HG03520 (cell line): ENCODE results near the gene ST8SIA2.

Source experiments
- ATAC-seq: cut with Tn5 transposase; IDR thresholded peaks from one replicate; pipeline ENCODE4 v1.9.1; 2021; ENCODE audit warnings: mild to moderate bottlenecking, moderate library complexity; ENCODE audit not compliant: unreplicated experiment

The ST8SIA2 gene

DNA sequence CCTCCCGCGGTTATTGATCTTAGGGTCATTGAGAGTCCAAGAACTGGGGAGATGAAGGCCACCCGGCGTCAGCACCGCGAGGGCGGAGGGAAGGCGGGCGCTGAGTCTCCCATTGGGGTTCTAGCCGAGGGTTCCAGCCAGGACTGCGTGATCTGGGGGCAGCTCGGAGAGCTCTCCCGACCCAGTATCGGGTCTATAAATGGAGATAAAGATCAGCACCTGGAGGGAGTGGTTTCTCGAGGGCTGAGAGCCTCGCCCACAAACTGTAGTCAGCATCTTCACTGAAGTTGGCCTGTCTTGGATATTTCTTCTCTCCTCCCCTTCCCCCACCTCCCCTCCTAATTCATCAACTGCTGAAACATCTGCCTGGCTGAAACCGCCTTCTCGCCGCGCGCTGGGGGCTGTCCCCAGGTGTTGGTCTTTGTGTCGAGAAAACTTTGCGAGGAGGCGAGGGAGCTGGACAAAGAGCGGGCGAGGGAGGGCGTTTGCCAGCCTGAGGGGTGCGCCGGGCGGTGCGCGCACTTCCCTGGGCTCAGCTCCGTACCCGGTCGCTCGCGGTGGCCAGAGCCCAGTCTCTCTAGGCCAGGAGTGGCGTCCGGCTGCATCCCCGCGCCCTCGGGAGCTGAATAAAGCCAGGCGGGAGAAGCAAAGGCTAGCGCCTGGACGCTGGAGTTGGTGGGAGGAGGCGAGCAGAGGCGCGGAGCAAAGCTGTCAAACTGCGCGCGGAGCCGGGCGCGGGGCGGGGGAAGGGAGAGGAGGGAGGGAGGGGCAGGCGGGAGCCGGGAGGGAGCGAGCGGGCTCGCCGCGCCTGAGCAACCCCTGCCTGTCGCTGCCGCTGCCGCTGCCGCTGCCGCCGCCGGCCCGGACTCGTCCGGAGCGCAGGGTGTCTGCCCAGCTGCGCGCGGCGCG lies at the start of gene ST8SIA2:
ST8SIA2 (plus strand) TSS at position 811 of the 909 bp plus-strand sequence. CDS start 184 bp downstream, outside the sequence.
- ATAC-seq: no peak

- no peak for ATAC-seq
These were observed 49.6 kb upstream of the ST8SIA2 start for GRCh38 chr15:92343924-92344643.

GRCh38 chr15:92346063-92346462 lies 47.6 kb upstream of the ST8SIA2 start:
- no peak for ATAC-seq

DNA sequence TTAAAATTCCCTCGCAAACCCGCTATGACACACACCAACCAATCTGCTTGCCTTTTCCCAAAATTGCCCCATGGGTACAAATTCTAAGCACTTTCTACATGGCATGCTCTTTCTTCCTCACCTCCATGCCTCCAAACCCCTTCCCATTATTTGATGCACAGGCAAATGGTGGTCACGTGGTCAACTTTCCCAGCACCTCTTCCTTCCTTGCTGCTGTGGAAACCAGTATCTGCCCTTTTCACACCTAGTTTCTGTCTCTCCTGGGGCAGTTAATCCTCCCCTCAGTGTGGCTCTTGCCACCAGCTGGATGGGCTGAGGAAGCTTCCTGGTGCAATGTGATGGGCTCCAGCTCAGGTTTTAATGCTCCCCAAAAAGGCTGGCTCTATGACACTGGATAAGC lies 38.4 kb upstream of the ST8SIA2 start:
- no peak for ATAC-seq

DNA sequence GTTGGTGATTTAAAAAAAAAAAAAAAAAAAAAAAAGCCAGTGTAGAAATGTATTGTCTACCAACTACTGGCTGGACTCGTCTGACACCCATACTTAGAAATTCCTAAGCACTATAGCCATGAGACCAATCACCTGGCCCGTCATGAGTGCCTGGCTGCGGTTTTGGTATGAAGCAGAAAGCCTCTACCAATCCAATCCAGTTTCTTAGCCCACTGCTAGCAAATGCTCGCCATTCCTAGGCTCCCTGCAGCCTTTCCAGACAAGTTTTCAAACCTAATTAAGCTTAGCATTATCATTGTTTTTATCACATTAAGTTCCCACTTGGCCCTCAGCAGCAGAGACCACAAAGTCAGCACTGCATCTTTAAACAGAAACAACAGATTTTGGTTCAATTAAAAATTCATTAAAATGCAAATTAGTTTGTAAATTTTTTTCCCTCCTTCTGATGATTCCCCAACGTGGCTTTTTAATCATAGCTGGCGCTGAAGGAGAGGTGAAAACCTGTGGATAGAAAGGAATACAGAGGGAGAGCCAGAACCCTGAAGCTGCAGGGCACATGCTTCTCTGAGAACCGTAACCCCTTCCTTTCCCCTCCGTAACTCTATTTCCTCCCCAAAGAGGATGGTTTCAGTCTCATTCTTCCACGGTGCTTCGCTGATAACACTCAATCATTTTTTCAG lies 32.2 kb upstream of the ST8SIA2 start:
- ATAC-seq: no peak

- ATAC-seq: no peak
These were observed 31.7 kb upstream of the ST8SIA2 start for GRCh38 chr15:92362001-92362350.

- no peak for ATAC-seq
These were observed 28.6 kb upstream of the ST8SIA2 start for GRCh38 chr15:92365084-92365483.

DNA sequence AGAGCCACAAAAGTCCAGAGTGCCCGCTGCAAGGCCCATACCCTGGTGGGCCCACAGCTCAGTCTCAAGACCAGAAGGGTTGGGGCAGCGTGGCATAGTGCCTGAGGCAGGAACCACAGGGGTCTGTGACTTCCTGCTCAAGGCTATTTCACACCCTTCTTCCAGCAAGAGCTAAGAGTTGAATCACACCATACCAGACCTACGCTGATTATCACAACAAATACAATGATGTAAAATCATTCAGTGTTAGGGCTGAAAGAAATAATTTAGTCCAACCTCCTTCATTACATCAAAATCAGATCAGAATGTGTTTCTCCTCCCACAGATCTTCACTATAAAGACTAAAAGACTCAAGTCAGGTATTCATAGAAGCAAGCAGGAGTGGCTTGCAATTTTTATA lies 27.8 kb upstream of the ST8SIA2 start:
- no peak for ATAC-seq

DNA sequence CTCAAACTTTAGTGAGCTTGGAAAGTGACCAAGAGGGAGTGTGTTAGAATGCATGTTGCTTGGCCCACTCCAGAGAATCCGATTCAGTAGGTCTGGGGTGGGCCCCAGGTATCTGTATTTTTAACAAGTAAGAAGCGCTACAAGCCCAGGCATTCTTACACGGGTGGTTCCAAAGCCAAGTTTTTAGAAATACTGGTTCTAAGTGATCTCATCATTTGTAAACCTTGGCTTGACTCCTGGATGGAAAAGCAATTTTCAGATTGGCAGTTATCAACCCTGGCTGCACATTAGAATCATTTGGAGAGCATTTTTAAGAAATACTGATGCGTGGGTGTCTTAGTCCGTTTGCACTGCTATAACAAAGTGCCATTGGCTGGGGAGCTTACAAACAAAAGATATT lies 27.3 kb upstream of the ST8SIA2 start:
- no peak for ATAC-seq

DNA sequence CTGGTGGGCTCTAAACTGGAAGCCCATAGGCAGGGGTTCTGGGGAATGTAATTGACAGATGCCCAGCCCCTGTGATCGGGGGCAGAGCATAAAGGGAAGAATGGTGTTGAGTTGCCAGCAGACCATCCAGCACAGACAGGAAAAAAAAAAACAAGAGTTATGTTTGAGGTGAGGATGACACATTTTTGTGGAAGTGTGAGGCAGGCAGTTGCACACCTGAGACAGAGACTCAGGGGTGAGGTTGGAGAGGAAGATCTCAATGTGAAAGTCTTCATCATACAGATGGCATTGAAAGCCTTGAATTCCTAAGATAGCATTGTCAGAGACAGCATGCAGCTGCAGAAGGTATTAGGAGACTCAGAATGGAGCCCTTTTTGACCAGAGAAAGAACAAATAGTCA lies 18.6 kb upstream of the ST8SIA2 start:
- no peak for ATAC-seq

- ATAC-seq: no peak
These were observed 17.6 kb upstream of the ST8SIA2 start for GRCh38 chr15:92376109-92376508.

GRCh38 chr15:92377083-92377789 lies 16.4 kb upstream of the ST8SIA2 start:
- ATAC-seq: no peak

GRCh38 chr15:92383519-92384324 lies 10.0 kb upstream of the ST8SIA2 start:
- ATAC-seq: peak; percentile 58

GRCh38 chr15:92384381-92384780 lies 9.3 kb upstream of the ST8SIA2 start:
- no peak for ATAC-seq

DNA sequence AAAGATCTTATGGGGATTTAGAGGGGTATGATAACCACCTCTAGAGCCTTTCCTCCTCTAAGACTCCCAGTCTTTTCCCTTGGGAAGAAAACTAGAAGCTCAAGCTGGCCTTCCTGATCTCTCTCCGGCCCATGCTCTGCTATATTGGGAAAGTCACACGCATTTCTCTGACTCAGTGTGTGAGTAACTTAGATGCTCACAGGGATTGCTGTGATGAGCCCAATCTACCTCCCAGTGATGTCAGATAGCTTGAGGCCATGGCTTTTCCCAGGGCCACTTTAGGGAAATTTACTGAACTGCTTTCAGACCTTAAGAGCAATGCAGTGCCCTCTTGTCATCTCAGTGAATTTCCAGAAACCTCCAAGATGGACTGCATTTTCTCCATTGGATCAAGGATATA lies 8.6 kb upstream of the ST8SIA2 start:
- ATAC-seq: no peak

DNA sequence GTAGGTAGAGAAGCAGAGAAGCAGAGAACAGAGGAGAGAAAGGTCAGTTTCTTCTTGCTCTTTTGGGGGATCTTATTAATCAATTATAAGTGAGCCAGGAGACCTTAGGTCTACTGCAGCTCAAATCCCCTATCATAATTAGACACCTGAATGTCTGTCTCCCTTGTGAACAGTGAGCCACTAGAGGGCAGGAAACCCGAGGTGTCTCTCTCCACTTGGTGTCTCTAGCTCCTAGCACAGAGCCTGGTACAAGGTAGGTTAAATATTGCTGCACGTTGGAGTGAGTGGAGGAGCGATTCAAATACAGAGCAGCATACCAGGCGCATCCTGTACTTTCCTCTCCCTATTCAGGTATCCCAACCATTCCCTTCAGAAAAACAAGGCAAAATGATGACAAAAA lies 2.0 kb upstream of the ST8SIA2 start:
- no peak for ATAC-seq

GRCh38 chr15:92392462-92392861 lies 1.2 kb upstream of the ST8SIA2 start:
- no peak for ATAC-seq

- no peak for ATAC-seq
These were observed 263 bp downstream of the ST8SIA2 start for GRCh38 chr15:92393980-92394308.

DNA sequence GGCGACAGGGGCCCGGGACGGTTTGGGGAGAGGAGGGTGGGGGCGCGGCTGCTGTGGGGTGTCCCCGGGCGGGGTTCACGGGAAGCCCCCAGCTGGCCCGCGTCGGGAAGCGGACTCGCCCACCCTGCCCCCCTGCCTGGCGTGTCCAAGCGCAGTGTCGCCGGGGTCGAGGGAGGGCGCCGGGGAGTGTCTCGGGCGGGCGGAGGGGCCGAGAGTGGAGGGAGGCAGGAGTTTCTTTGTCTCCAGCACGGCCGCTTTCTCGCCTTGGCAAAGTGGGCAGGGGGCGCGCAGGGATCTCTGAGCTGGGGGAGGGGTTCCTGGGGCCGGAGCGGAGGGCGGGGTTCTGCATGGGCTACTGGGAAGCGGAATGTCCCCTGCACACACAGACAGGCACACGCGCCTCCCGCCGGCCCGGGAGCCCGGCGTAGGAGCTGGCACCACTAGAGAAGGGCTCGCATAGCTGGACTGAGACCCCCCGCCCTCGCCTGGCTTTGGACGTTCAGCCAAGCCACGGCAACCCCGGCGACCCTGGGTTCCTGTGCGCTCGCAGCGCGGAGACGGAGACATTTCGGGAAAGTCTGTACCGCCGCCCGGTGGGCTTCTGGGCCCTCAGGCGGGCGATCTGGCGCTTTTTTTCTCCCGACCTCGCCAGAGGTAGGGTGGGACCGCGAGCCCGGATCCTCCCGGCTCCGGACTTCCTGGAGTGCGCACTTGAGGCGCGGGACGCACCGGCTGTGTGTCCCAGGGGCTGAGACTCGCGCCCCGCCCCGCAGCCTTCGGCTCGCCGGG lies 822 bp downstream of the ST8SIA2 start:
- ATAC-seq: no peak
